ENCODE results near the gene C5orf58. TPM values are rescaled to one million over a fixed set of nuclear protein-coding genes. Genes with fewer than 3 reads are reported as not detected.

Gene C5orf58
- total RNA-seq, 1 donor: not detected

DNA sequence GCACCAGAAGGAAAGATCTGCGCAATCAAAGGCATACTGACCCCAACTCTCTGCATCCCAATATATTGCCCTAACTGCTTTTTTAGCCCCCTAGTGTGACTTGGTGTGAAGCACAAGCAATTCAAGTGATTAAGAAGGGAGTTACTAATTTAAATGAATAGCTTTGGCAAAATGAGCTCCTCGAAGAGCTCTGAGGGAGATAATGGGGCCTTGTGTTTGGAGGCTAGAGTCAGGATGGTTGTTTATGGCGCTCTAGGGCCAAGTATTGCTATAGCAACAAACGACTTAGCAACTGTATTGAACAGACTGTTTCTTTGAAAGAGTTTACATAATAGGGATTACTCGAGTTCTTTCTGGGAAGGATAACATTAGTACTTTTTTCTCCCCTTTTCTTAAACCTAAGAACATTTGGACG lies 11.5 kb upstream of the C5orf58 start:
- Histone ChIP-seq H3K4me3 (ENCODE audit: insufficient read depth, low read length) (no peak overlapping the region), H2AFZ (ENCODE audit: low read length) (no peak overlapping the region), H3K27ac (ENCODE audit: low read depth, low read length) (no peak overlapping the region), H3K79me2 (ENCODE audit: insufficient read depth, low read length) (no peaks in the 10 kb centered on the region), H3K9me3 (ENCODE audit: low read depth, low read length) (no peaks in the 10 kb centered on the region), H3K4me1 (ENCODE audit: insufficient read depth, low read length) (peaks cover 16% of the 10 kb centered on the region), H3K27me3 (ENCODE audit: insufficient read depth, low read length) (peaks cover 3% of the 10 kb centered on the region), H4K20me1 (ENCODE audit: insufficient read depth, low read length) (no peaks in the 10 kb centered on the region), H3K36me3 (ENCODE audit: insufficient read depth, low read length) (no peaks in the 10 kb centered on the region), H3K4me2 (ENCODE audit: insufficient read depth, low read length) (no peak overlapping the region)
- TF ChIP-seq, protein P1, sequence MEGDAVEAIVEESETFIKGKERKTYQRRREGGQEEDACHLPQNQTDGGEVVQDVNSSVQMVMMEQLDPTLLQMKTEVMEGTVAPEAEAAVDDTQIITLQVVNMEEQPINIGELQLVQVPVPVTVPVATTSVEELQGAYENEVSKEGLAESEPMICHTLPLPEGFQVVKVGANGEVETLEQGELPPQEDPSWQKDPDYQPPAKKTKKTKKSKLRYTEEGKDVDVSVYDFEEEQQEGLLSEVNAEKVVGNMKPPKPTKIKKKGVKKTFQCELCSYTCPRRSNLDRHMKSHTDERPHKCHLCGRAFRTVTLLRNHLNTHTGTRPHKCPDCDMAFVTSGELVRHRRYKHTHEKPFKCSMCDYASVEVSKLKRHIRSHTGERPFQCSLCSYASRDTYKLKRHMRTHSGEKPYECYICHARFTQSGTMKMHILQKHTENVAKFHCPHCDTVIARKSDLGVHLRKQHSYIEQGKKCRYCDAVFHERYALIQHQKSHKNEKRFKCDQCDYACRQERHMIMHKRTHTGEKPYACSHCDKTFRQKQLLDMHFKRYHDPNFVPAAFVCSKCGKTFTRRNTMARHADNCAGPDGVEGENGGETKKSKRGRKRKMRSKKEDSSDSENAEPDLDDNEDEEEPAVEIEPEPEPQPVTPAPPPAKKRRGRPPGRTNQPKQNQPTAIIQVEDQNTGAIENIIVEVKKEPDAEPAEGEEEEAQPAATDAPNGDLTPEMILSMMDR (IDR thresholded peaks at IDR 0.05; ENCODE audit: extremely low read depth, low read depth, low read length): peak; percentile 13
- no peak for DNase-seq (ENCODE audit: insufficient read length, low spot score, missing footprints)

DNA sequence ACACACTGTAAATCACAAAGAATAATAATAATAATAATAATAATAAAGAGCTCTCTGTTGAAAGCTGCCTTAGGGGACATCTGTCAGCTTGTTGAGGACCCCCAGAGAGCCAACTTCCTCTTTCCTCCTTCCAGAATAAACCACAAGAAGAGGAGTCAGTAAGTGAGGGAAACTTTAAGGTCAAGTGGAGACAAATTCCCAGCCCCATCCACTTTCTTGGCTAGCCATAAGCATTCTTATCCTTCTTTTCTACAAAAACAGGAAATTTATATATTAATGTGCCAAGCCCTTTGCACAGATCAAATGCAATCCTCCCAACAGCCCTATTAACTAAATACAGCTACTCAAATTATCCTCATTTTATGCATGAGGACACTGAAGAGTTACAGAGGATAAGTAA lies 9.4 kb upstream of the C5orf58 start:
- no peaks in the 10 kb centered on the region for H3K36me3 ChIP-seq (ENCODE audit: insufficient read depth, low read length)
- no peak overlapping the region for H3K27ac ChIP-seq (ENCODE audit: low read depth, low read length)
- no peaks in the 10 kb centered on the region for H3K79me2 ChIP-seq (ENCODE audit: insufficient read depth, low read length)
- no peak overlapping the region for H3K4me2 ChIP-seq (ENCODE audit: insufficient read depth, low read length)
- H3K9me3 ChIP-seq (ENCODE audit: low read depth, low read length): no peaks in the 10 kb centered on the region
- peaks cover 16% of the 10 kb centered on the region for H3K4me1 ChIP-seq (ENCODE audit: insufficient read depth, low read length)
- H3K27me3 ChIP-seq (ENCODE audit: insufficient read depth, low read length): no peaks in the 10 kb centered on the region
- H3K4me3 ChIP-seq (ENCODE audit: insufficient read depth, low read length): no peak overlapping the region
- TF ChIP-seq, protein P1 (IDR thresholded peaks at IDR 0.05; ENCODE audit: extremely low read depth, low read depth, low read length): no peak
- DNase-seq (ENCODE audit: insufficient read length, low spot score, missing footprints): no peak
- H2AFZ ChIP-seq (ENCODE audit: low read length): no peak overlapping the region
- H4K20me1 ChIP-seq (ENCODE audit: insufficient read depth, low read length): no peaks in the 10 kb centered on the region

DNA sequence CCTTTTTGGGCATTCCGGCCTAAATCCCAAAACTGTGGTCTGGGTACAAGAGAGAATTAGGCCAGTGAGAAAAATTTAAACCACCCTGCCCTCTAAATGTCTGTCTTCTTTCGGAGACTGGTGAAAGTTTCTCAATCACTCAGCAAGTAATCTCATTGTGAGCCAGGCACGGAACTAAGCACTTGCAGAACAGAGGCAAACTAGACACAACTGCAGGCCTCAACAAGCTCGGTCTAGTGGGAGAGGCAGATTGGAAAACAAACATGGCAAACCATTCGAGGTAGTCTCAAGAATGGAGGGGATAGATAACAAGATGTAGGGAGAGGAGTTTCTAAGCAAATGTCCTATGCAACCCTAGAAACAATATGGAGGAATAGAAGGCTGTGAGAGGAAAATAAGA lies 8.9 kb upstream of the C5orf58 start:
- no peaks in the 10 kb centered on the region for H3K36me3 ChIP-seq (ENCODE audit: insufficient read depth, low read length)
- peak overlapping the region; percentile 31 for H2AFZ ChIP-seq (ENCODE audit: low read length)
- no peak overlapping the region for H3K4me3 ChIP-seq (ENCODE audit: insufficient read depth, low read length)
- no peak overlapping the region for H3K27ac ChIP-seq (ENCODE audit: low read depth, low read length)
- H3K9me3 ChIP-seq (ENCODE audit: low read depth, low read length): no peaks in the 10 kb centered on the region
- no peaks in the 10 kb centered on the region for H3K79me2 ChIP-seq (ENCODE audit: insufficient read depth, low read length)
- no peak overlapping the region for H3K4me2 ChIP-seq (ENCODE audit: insufficient read depth, low read length)
- H3K27me3 ChIP-seq (ENCODE audit: insufficient read depth, low read length): no peaks in the 10 kb centered on the region
- no peak for DNase-seq (ENCODE audit: insufficient read length, low spot score, missing footprints)
- H4K20me1 ChIP-seq (ENCODE audit: insufficient read depth, low read length): no peaks in the 10 kb centered on the region
- H3K4me1 ChIP-seq (ENCODE audit: insufficient read depth, low read length): peaks cover 13% of the 10 kb centered on the region
- TF ChIP-seq, protein P1 (IDR thresholded peaks at IDR 0.05; ENCODE audit: extremely low read depth, low read depth, low read length): no peak

DNA sequence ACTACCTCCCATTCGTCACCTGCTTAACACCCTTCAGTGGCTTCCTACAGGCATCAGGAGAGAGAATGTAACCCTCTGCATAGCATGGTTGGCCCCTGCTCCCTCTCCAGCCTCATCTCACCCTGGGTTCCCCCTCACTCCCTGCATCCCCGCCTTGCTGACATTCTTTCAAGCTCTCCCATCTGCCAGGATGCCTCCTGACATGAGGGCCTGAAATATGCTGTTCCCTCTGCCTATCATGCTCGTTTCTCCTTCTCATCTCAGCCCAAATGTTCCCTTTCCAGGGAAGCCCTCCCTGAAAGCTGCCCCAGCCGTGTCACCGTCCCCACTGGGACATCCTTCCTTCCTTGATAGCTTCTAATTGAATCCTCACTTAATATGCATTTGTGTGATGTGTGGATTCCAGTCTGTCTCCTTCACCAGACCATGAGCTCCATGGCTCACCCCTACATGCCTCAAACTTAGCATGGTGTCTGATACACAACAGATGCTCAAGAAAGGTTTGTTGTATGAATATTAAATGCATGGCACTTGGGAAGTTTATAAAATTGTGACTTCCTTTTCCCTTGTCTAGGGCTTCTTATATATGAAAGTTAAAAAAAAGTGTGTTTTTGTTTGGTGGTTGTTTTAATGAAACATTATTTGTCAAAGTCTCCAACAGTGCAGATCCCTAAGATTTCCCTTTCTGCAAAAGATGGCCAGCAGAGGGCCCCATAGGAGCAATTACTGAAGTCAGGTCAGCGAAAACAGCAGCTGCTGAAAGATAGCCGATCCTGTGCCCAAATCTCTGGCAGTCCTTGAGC lies 7.3 kb upstream of the C5orf58 start:
- Histone ChIP-seq H3K79me2 (ENCODE audit: insufficient read depth, low read length) (no peaks in the 10 kb centered on the region), H4K20me1 (ENCODE audit: insufficient read depth, low read length) (no peaks in the 10 kb centered on the region), H2AFZ (ENCODE audit: low read length) (no peak overlapping the region), H3K4me3 (ENCODE audit: insufficient read depth, low read length) (no peak overlapping the region), H3K4me2 (ENCODE audit: insufficient read depth, low read length) (no peak overlapping the region), H3K27me3 (ENCODE audit: insufficient read depth, low read length) (no peaks in the 10 kb centered on the region), H3K36me3 (ENCODE audit: insufficient read depth, low read length) (no peaks in the 10 kb centered on the region), H3K27ac (ENCODE audit: low read depth, low read length) (no peak overlapping the region), H3K9me3 (ENCODE audit: low read depth, low read length) (no peaks in the 10 kb centered on the region), H3K4me1 (ENCODE audit: insufficient read depth, low read length) (no peaks in the 10 kb centered on the region)
- TF ChIP-seq, protein P1 (IDR thresholded peaks at IDR 0.05; ENCODE audit: extremely low read depth, low read depth, low read length): peak; percentile 86
- DNase-seq (ENCODE audit: insufficient read length, low spot score, missing footprints): peak; percentile 93
